Measurements from ENCODE around the gene TMEM119.

DNA sequence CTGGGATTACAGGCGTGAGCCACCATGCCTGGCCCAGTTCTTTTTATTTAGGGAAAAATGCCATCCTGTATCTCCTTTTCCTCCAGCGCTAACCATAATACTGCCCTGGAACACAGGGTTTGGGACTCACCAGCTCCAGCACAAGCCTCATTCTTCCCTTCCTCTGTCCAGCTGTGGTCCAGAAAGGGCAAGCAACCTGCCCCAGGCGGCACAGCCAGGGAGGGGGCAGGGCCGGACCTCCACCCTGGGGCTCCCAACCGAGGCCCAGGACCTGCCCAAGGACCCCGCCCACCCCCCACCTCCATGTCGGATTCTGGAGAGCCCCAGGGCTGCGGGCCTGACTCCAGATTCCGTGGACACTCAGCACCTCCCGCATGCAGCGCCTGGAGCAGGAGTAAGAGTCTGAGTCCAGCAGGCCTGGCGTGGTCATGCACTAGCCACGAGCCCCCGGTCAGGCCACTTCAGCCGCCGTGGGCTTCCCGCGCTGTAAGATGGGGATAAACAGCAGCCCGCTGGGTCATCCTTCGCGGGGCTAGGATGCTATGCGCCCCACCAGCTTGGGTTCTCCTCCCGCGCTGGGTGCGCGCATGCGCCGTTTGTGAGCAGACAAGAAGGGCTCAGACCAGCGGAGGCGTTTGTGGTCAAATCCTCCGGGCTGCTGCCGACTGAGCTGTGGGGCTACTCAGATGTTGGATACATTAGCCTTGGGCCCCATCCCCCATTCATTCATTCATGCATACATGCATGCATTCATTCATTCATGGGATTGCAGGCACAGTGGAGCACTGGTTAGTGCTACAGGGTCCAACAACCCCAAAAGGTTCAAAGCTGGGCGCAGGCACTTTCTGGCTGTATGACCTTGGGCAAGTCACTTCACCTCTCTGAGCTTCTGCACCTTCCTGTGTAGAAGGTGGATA, 16.3 kb downstream of the TMEM119 start:
- TF ChIP-seq, protein P1, sequence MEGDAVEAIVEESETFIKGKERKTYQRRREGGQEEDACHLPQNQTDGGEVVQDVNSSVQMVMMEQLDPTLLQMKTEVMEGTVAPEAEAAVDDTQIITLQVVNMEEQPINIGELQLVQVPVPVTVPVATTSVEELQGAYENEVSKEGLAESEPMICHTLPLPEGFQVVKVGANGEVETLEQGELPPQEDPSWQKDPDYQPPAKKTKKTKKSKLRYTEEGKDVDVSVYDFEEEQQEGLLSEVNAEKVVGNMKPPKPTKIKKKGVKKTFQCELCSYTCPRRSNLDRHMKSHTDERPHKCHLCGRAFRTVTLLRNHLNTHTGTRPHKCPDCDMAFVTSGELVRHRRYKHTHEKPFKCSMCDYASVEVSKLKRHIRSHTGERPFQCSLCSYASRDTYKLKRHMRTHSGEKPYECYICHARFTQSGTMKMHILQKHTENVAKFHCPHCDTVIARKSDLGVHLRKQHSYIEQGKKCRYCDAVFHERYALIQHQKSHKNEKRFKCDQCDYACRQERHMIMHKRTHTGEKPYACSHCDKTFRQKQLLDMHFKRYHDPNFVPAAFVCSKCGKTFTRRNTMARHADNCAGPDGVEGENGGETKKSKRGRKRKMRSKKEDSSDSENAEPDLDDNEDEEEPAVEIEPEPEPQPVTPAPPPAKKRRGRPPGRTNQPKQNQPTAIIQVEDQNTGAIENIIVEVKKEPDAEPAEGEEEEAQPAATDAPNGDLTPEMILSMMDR (conservative IDR thresholded peaks at IDR 0.05), result no peak
- no peak for TF ChIP-seq ZFX (IDR thresholded peaks at IDR 0.05)
